Neural progenitor cell (in vitro differentiated cells): ENCODE data around the gene ARHGAP26. TPM values are rescaled to one million over a fixed set of nuclear protein-coding genes. Genes with fewer than 3 reads are reported as not detected.

Source experiments
- DNase-seq: peaks from one replicate; pipeline ENCODE4 v3.0.0-alpha.2; 2016; ENCODE audit warnings: low spot score
- H2AFZ ChIP-seq: fragments of 200-600 bp; sonication (generic); replicated peaks from 2 replicates; pipeline ENCODE4 v1.6.1; 2016; ENCODE audit warnings: antibody characterized with exemption
- H3F3A ChIP-seq: fragments of 200-600 bp; sonication (generic); 2 replicates; pipeline ENCODE4 v1.6.1; 2016; ENCODE audit warnings: antibody characterized with exemption, low read depth
- H3K27ac ChIP-seq: fragments of 200-600 bp; sonication (generic); 2 replicates; pipeline ENCODE4 v1.5.1; 2016; ENCODE audit warnings: mild to moderate bottlenecking
- H3K27me3 ChIP-seq: fragments of 200-600 bp; sonication (generic); 2 replicates; pipeline ENCODE4 v1.6.1; 2016; ENCODE audit warnings: mild to moderate bottlenecking, moderate library complexity
- H3K36me3 ChIP-seq: fragments of 200-600 bp; sonication (generic); 2 replicates; pipeline ENCODE4 v1.5.1; 2016
- H3K4me1 ChIP-seq: fragments of 200-600 bp; sonication (generic); 2 replicates; pipeline ENCODE4 v1.6.1; 2016; ENCODE audit warnings: mixed run types
- H3K4me2 ChIP-seq: fragments of 200-600 bp; sonication (generic); 2 replicates; pipeline ENCODE4 v1.6.1; 2016
- H3K4me3 ChIP-seq: fragments of 200-600 bp; sonication (generic); 2 replicates; pipeline ENCODE4 v1.5.1; 2016
- H3K79me2 ChIP-seq: fragments of 200-600 bp; sonication (generic); 2 replicates; pipeline ENCODE4 v1.6.1; 2016; ENCODE audit warnings: low read depth
- H3K9ac ChIP-seq: fragments of 200-600 bp; sonication (generic); 2 replicates; pipeline ENCODE4 v1.6.1; 2016
- H3K9me3 ChIP-seq: fragments of 200-600 bp; sonication (generic); 2 replicates; pipeline ENCODE4 v1.5.1; 2016; ENCODE audit warnings: low read depth
- H4K20me1 ChIP-seq: fragments of 200-600 bp; sonication (generic); 2 replicates; pipeline ENCODE4 v1.6.1; 2016; ENCODE audit warnings: low read depth
- H3K27ac Mint-ChIP-seq: 3 replicates; pipeline ENCODE4 v1.8.0; 2021; ENCODE audit warnings: mixed read lengths
- H3K27me3 Mint-ChIP-seq: 2 replicates; pipeline ENCODE4 v1.8.0; 2022; ENCODE audit warnings: low read depth, mild to moderate bottlenecking, inconsistent platforms, moderate library complexity, mixed read lengths; ENCODE audit not compliant: insufficient read depth
- H3K36me3 Mint-ChIP-seq: 3 replicates; pipeline ENCODE4 v1.8.0; 2021; ENCODE audit warnings: mixed read lengths
- H3K4me1 Mint-ChIP-seq: 3 replicates; pipeline ENCODE4 v1.8.0; 2021; ENCODE audit warnings: mixed read lengths
- H3K4me3 Mint-ChIP-seq: 3 replicates; pipeline ENCODE4 v1.8.0; 2021; ENCODE audit warnings: mild to moderate bottlenecking, moderate library complexity, mixed read lengths
- H3K9me3 Mint-ChIP-seq: 3 replicates; pipeline ENCODE4 v1.8.0; 2020; ENCODE audit warnings: mixed read lengths
- EZH2 ChIP-seq: fragments of 200-600 bp; sonication (generic); IDR thresholded peaks from 2 replicates; pipeline ENCODE4 v1.6.1; 2017; ENCODE audit warnings: antibody characterized with exemption, mild to moderate bottlenecking, moderate library complexity
- EZH2phosphoT487 ChIP-seq: fragments of 200-600 bp; sonication (generic); IDR thresholded peaks from 2 replicates; pipeline ENCODE4 v1.6.1; 2017; ENCODE audit warnings: antibody characterized with exemption
- total RNA-seq: library from RNA; depleted of rRNA; stranded (reverse); fragments of >200 nt; gene quantifications from 2 replicates; pipeline ENCODE4 v1.2.3, GENCODE V29; 2015; ENCODE audit warnings: low replicate concordance
- TF ChIP-seq, protein P1 (sequence below): fragments of 200-600 bp; sonication (generic); IDR thresholded peaks from 2 replicates; pipeline ENCODE4 v1.5.1; 2017; ENCODE audit warnings: antibody characterized with exemption, mild to moderate bottlenecking

Gene ARHGAP26
- total RNA-seq, 1 donor from 2014 or later = 7.0 TPM

DNA sequence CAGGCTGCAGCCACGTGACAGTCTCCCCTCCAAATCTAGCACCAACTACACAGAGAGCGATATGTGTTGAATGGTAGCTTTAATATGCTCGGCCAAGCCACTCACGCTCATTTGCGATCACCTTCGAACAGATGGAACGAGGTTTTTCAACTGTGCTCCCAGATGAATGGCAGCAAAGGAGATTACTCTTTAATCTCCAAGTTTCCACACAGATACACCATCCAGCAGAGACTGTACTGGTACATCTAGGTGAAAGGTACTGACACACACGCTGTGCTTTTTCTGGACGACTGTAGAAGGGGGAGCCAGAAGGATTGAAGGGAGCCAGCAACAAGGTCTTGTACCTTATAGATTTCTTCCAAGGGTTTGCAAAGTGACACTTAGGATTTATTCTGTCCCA is 369.4 kb downstream of the ARHGAP26 start:
- peaks cover 13% of the 10 kb centered on the region for H3K4me1 ChIP-seq
- H3K4me3 ChIP-seq = no peak overlapping the region
- Mint-ChIP-seq H3K27me3 (no peaks in the 10 kb centered on the region), H3K9me3 (no peaks in the 10 kb centered on the region), H3K27ac (no peak overlapping the region), H3K36me3 (no peaks in the 10 kb centered on the region), H3K4me3 (no peak overlapping the region), H3K4me1 (peaks cover 3% of the 10 kb centered on the region)
- DNase-seq = no peak
- H3K9me3 ChIP-seq = no peaks in the 10 kb centered on the region
- H3K27ac ChIP-seq = no peak overlapping the region
- TF ChIP-seq, protein P1, sequence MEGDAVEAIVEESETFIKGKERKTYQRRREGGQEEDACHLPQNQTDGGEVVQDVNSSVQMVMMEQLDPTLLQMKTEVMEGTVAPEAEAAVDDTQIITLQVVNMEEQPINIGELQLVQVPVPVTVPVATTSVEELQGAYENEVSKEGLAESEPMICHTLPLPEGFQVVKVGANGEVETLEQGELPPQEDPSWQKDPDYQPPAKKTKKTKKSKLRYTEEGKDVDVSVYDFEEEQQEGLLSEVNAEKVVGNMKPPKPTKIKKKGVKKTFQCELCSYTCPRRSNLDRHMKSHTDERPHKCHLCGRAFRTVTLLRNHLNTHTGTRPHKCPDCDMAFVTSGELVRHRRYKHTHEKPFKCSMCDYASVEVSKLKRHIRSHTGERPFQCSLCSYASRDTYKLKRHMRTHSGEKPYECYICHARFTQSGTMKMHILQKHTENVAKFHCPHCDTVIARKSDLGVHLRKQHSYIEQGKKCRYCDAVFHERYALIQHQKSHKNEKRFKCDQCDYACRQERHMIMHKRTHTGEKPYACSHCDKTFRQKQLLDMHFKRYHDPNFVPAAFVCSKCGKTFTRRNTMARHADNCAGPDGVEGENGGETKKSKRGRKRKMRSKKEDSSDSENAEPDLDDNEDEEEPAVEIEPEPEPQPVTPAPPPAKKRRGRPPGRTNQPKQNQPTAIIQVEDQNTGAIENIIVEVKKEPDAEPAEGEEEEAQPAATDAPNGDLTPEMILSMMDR = no peak
- TF ChIP-seq EZH2phosphoT487 = no peak
- no peak for TF ChIP-seq EZH2
- H3K9ac ChIP-seq = no peak overlapping the region
- no peak overlapping the region for H3K4me2 ChIP-seq
- H3K79me2 ChIP-seq = no peaks in the 10 kb centered on the region
- peaks cover 3% of the 10 kb centered on the region for H3F3A ChIP-seq
- H4K20me1 ChIP-seq = no peaks in the 10 kb centered on the region
- H3K27me3 ChIP-seq = no peaks in the 10 kb centered on the region
- H2AFZ ChIP-seq = no peak overlapping the region
- H3K36me3 ChIP-seq = no peaks in the 10 kb centered on the region

DNA sequence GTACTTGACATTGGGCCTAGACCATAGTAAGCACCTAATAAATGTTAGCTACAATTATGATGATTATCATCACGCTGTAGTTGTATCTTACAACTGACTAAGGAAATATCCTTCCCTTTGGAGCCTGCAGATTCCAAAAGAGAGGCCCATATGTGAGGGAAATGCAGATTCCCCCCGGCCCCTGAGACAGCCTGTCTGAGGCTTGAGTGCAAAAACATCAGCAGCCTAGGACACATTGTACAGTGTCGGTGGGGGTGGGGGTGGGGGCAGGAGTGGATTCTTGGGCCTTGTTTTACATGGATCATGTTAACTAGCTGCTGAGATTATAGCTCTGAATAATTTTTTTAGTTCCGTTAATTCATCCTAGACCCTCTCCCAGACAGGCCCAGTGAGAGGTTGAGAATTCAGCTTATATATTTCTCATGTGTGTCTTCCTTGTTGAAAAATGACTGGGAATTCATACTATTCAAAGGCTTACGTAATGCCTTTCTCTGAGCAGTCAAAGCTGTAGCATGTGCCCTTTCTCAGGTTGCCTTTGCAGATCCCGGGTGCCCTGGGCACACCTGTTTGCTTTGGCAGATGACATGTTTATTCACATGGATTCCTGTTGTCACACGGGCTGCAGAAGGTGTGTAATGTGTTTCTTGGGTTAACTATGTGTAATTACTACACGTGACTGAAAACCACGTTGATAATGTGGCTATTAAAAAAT is 370.5 kb downstream of the ARHGAP26 start:
- Histone ChIP-seq H3F3A (no peaks in the 10 kb centered on the region), H3K27me3 (no peaks in the 10 kb centered on the region), H3K4me3 (no peak overlapping the region), H3K27ac (no peak overlapping the region), H3K4me1 (peaks cover 4% of the 10 kb centered on the region), H2AFZ (no peak overlapping the region), H3K79me2 (no peaks in the 10 kb centered on the region), H3K36me3 (no peaks in the 10 kb centered on the region), H4K20me1 (no peaks in the 10 kb centered on the region), H3K4me2 (no peak overlapping the region), H3K9me3 (no peaks in the 10 kb centered on the region), H3K9ac (no peak overlapping the region)
- TF ChIP-seq EZH2 (no peak), EZH2phosphoT487 (no peak)
- no peak overlapping the region for H3K27ac Mint-ChIP-seq
- H3K9me3 Mint-ChIP-seq = no peaks in the 10 kb centered on the region
- DNase-seq = no peak
- H3K4me1 Mint-ChIP-seq = peaks cover 3% of the 10 kb centered on the region
- no peaks in the 10 kb centered on the region for H3K36me3 Mint-ChIP-seq
- H3K4me3 Mint-ChIP-seq = no peak overlapping the region
- no peaks in the 10 kb centered on the region for H3K27me3 Mint-ChIP-seq

DNA sequence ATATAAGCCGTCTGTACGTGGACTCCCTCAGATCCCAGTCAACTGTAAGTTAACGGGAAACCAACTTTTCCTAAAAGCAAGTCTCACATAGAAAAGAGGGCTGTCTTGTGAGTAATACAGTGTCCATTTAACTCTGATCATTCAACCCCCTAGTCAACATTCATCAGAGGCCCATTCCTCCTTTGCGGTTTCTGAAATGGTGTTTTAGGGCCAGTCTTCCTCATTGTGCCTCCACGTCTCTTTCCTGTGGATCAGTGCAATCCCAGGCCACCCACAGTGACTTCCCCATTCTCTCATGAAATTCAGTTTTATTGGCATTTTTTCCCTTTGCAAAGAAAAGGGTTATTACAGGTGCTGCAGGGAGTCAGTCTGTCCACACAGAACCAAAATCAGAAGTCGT is 371.5 kb downstream of the ARHGAP26 start:
- H3F3A ChIP-seq = no peaks in the 10 kb centered on the region
- no peaks in the 10 kb centered on the region for H4K20me1 ChIP-seq
- no peaks in the 10 kb centered on the region for H3K27me3 Mint-ChIP-seq

DNA sequence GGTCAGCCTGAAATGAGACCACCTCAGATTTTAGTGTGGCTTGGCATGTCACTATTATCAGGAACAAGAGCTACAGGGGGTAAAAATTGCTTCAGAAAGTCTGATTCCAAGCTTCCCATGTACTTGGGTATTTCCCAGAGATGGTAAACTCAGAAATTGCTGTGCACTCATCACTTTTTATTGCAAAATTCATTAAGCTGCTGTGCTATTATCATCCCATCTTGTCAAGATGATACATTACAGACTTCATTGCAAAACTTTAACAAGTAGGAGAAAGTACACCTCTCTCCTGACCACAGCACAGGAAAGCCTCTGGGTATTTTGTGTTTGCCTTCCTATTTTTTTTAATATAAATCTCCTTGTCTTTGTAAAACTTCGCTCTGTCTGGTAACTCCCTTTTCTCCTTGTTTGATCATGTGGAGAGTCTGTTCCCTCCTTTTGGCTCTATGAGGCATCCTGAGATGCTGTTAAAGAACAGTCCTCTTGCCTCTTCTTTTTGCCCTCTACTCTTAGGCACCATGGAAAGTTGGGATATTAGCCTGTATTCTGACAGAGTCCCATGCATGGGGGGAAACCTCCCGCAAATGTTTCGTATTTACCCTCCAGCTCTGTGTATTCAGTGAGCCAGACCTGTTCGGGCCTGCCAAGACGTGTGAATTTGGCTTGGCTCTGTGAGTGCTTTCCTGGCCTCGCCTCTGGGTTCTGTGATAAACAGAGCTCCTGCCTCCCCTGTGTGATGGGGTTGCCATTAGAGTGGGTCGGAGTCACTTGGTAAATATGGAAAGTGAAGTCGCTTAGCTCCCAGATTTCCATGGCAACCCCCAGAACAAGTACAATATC is 372.6 kb downstream of the ARHGAP26 start:
- Histone ChIP-seq H3K4me1 (no peaks in the 10 kb centered on the region), H3K9me3 (no peaks in the 10 kb centered on the region), H3K4me3 (no peak overlapping the region), H3K4me2 (no peak overlapping the region), H3K79me2 (no peaks in the 10 kb centered on the region), H3K27me3 (no peaks in the 10 kb centered on the region), H3K27ac (no peak overlapping the region), H3K9ac (no peak overlapping the region), H3F3A (no peaks in the 10 kb centered on the region), H3K36me3 (no peaks in the 10 kb centered on the region), H2AFZ (no peak overlapping the region), H4K20me1 (no peaks in the 10 kb centered on the region)
- Mint-ChIP-seq H3K27ac (no peak overlapping the region), H3K27me3 (no peaks in the 10 kb centered on the region), H3K4me1 (no peaks in the 10 kb centered on the region), H3K9me3 (no peaks in the 10 kb centered on the region), H3K4me3 (no peak overlapping the region), H3K36me3 (peaks cover 4% of the 10 kb centered on the region)
- no peak for DNase-seq
- TF ChIP-seq EZH2phosphoT487 = no peak
- TF ChIP-seq, protein P1 = no peak
- TF ChIP-seq EZH2 = no peak

More for the DNA sequence above, 371.5 kb downstream of the ARHGAP26 start:
- no peaks in the 10 kb centered on the region for H3K79me2 ChIP-seq
- no peak overlapping the region for H3K27ac ChIP-seq
- Mint-ChIP-seq H3K4me3 (no peak overlapping the region), H3K36me3 (no peaks in the 10 kb centered on the region), H3K4me1 (no peaks in the 10 kb centered on the region), H3K9me3 (no peaks in the 10 kb centered on the region), H3K27ac (no peak overlapping the region)
- no peak for TF ChIP-seq EZH2phosphoT487
- TF ChIP-seq EZH2 = no peak
- no peak overlapping the region for H3K4me3 ChIP-seq
- no peaks in the 10 kb centered on the region for H3K27me3 ChIP-seq
- H3K9ac ChIP-seq = no peak overlapping the region
- H2AFZ ChIP-seq = no peak overlapping the region
- no peaks in the 10 kb centered on the region for H3K4me1 ChIP-seq
- H3K36me3 ChIP-seq = no peaks in the 10 kb centered on the region
- no peak for DNase-seq
- H3K4me2 ChIP-seq = no peak overlapping the region
- H3K9me3 ChIP-seq = no peaks in the 10 kb centered on the region
